Measurements from ENCODE around the gene MAGEB6. TPM values are rescaled to one million over a fixed set of nuclear protein-coding genes. Genes with fewer than 3 reads are reported as not detected.

The MAGEB6 gene
- total RNA-seq: not detected in 2 replicates

GRCh38 chrX:26192204-26192603 lies at the start of gene MAGEB6:
TSS of gene MAGEB6 (plus strand) at chrX:26192440. CDS start at chrX:26193847, 1,407 bp downstream.

GRCh38 chrX:26160301-26160700 lies 31.9 kb upstream of the MAGEB6 start, which contains the start of gene MAGEB6B:
TSS of gene MAGEB6B (plus strand) at chrX:26160601. CDS start at chrX:26160601, 0 bp downstream.

GRCh38 chrX:26215869-26216268 lies 23.6 kb downstream of the MAGEB6 start, which contains the start of gene MAGEB5:
TSS of gene MAGEB5 (plus strand) at chrX:26216169. CDS start at chrX:26217302, 1,133 bp downstream.

Other genes with a start within 250 kb of the MAGEB6 start
- not detected in 2 replicates for gene MAGEB18, start 54.1 kb upstream of the MAGEB6 start, total RNA-seq
- not detected in 2 replicates for gene MAGEB6B, start 31.8 kb upstream of the MAGEB6 start, total RNA-seq
- not detected in 2 replicates for gene MAGEB5, start 23.7 kb downstream of the MAGEB6 start, total RNA-seq

All from thoracic aorta endothelial cell (primary cell).